Lower lobe of right lung (tissue), 2 donors: ENCODE results near the gene ZBTB21. TPM values are rescaled to one million over a fixed set of nuclear protein-coding genes. Genes with fewer than 3 reads are reported as not detected.
"Not testable (repeated sequence)": the region's sequence is repeated elsewhere in the genome, so short reads cannot be mapped to it uniquely, and the experiment has no call there.

Experiments used
- ATAC-seq, 2 donors: fragments of 200-7000 bp; cut with Tn5 transposase; one replicate each; pipeline ENCODE4 v1.9.1; 2020 to 2022; ENCODE audit warnings: mild to moderate bottlenecking in 2 of 2, moderate library complexity in 2 of 2
- DNase-seq: peaks from one replicate; pipeline ENCODE4 v3.0.0-alpha.2; 2020
- H3K27ac ChIP-seq: fragments of 200-600 bp; one replicate; pipeline ENCODE4 v1.8.0; 2022
- H3K27me3 ChIP-seq: fragments of 200-600 bp; one replicate; pipeline ENCODE4 v1.8.0; 2022; ENCODE audit warnings: low read depth
- H3K36me3 ChIP-seq: fragments of 200-600 bp; one replicate; pipeline ENCODE4 v1.8.0; 2022; ENCODE audit warnings: mild to moderate bottlenecking
- H3K4me1 ChIP-seq: fragments of 200-600 bp; one replicate; pipeline ENCODE4 v1.8.0; 2022
- H3K4me3 ChIP-seq: fragments of 200-600 bp; one replicate; pipeline ENCODE4 v1.8.0; 2022; ENCODE audit warnings: mild to moderate bottlenecking
- H3K9me3 ChIP-seq: fragments of 200-600 bp; one replicate; pipeline ENCODE4 v1.8.0; 2022
- CTCF ChIP-seq: fragments of 200-600 bp; IDR thresholded peaks from one replicate; pipeline ENCODE4 v1.8.0; 2022; ENCODE audit warnings: antibody characterized with exemption, mild to moderate bottlenecking
- intact Hi-C: fragments of 100-400 bp; cut with DNase I; formaldehyde crosslinking; loops from one replicate; pipeline ENCODE4 v1.11.0; 2022
- total RNA-seq: library from RNA; stranded (reverse); fragmentation: NEBNext Ultra II Directional; extraction: Animal tissue kit (Norgen Biotek cat#: 25700); gene quantifications from one replicate; pipeline ENCODE4 v1.2.1, GENCODE V29; 2021
- donor health status: DM: no; HTN: yes; CAD: no; lungs with severe emphysema.

Gene ZBTB21
- total RNA-seq, 1 donor from 2014 or later, result 15.6 TPM

- TF ChIP-seq CTCF, result no peak
- ATAC-seq (no peak), DNase-seq (no peak)
- Histone ChIP-seq H3K9me3 (no peaks in the 10 kb centered on the region), H3K4me3 (no peak overlapping the region), H3K27ac (no peak overlapping the region), H3K36me3 (peaks cover 14% of the 10 kb centered on the region), H3K27me3 (no peaks in the 10 kb centered on the region), H3K4me1 (no peaks in the 10 kb centered on the region)
- intact Hi-C loops, result no loop called here
These were observed 9.3 kb downstream of the ZBTB21 start for GRCh38 chr21:42000908-42001307.

GRCh38 chr21:41997657-41998056 is 12.5 kb downstream of the ZBTB21 start:
- TF ChIP-seq CTCF, result no peak
- no peaks in the 10 kb centered on the region for H3K9me3 ChIP-seq
- ATAC-seq (no peak), DNase-seq (no peak)
- H3K27ac ChIP-seq, result no peak overlapping the region
- no peaks in the 10 kb centered on the region for H3K27me3 ChIP-seq
- H3K4me3 ChIP-seq, result no peak overlapping the region
- intact Hi-C loops, result no loop called here
- peaks cover 29% of the 10 kb centered on the region for H3K36me3 ChIP-seq
- H3K4me1 ChIP-seq, result no peaks in the 10 kb centered on the region

- intact Hi-C loops, result no loop called here
- TF ChIP-seq CTCF, result no peak
- Histone ChIP-seq H3K9me3 (no peaks in the 10 kb centered on the region), H3K27me3 (no peaks in the 10 kb centered on the region), H3K4me1 (no peaks in the 10 kb centered on the region), H3K4me3 (no peak overlapping the region), H3K36me3 (peaks cover 44% of the 10 kb centered on the region), H3K27ac (no peak overlapping the region)
- DNase-seq (no peak), ATAC-seq (no peak)
These were observed 14.6 kb downstream of the ZBTB21 start for GRCh38 chr21:41995577-41995976.

- H3K27me3 ChIP-seq, H3K27ac ChIP-seq, H3K4me3 ChIP-seq, H3K4me1 ChIP-seq, DNase-seq, intact Hi-C loops, H3K9me3 ChIP-seq, ATAC-seq: not testable (repeated sequence)
- peaks cover 38% of the 10 kb centered on the region for H3K36me3 ChIP-seq
These were observed 15.5 kb downstream of the ZBTB21 start for GRCh38 chr21:41994613-41995012.

GRCh38 chr21:41993744-41994143 is 16.4 kb downstream of the ZBTB21 start:
- Histone ChIP-seq H3K4me3 (no peak overlapping the region), H3K36me3 (peaks cover 36% of the 10 kb centered on the region), H3K4me1 (no peaks in the 10 kb centered on the region), H3K27me3 (no peaks in the 10 kb centered on the region), H3K27ac (no peak overlapping the region), H3K9me3 (no peaks in the 10 kb centered on the region)
- intact Hi-C loops, result no loop called here
- no peak for TF ChIP-seq CTCF
- DNase-seq (no peak), ATAC-seq (no peak)

- Histone ChIP-seq H3K36me3 (peaks cover 36% of the 10 kb centered on the region), H3K4me1 (no peaks in the 10 kb centered on the region), H3K4me3 (no peak overlapping the region), H3K9me3 (no peaks in the 10 kb centered on the region), H3K27me3 (no peaks in the 10 kb centered on the region), H3K27ac (no peak overlapping the region)
- DNase-seq (no peak), ATAC-seq (no peak)
- intact Hi-C loops, result no loop called here
- no peak for TF ChIP-seq CTCF
These were observed 17.6 kb downstream of the ZBTB21 start for GRCh38 chr21:41992576-41992975.
